Sigmoid colon (tissue), 7 donors: Measurements from ENCODE around the gene GOT1. TPM values are rescaled to one million over a fixed set of nuclear protein-coding genes. Genes with fewer than 3 reads are reported as not detected.

ENCODE experiments used
- DNase-seq: peaks from one replicate; pipeline ENCODE4 v3.0.0-alpha.2; 2019
- H3K27ac ChIP-seq, 4 donors: fragments of 200-600 bp; sonication (generic); one replicate each; pipeline ENCODE4 v1.5.1; 2016 to 2019; ENCODE audit warnings: mild to moderate bottlenecking in 1 of 4
- H3K27me3 ChIP-seq, 3 donors: fragments of 200-600 bp; sonication (generic); one replicate each; pipeline ENCODE4 v1.5.1; 2019; ENCODE audit warnings: mild to moderate bottlenecking in 1 of 3
- H3K36me3 ChIP-seq, 4 donors: fragments of 200-600 bp; sonication (generic); one replicate each; pipeline ENCODE4 v1.5.1; 2016 to 2019
- H3K4me1 ChIP-seq, 4 donors: fragments of 200-600 bp; sonication (generic); one replicate each; pipeline ENCODE4 v1.5.1; 2017 to 2019
- H3K4me3 ChIP-seq, 4 donors: fragments of 200-600 bp; sonication (generic); one replicate each; pipeline ENCODE4 v1.5.1; 2017 to 2019; ENCODE audit warnings: mild to moderate bottlenecking in 2 of 4, moderate library complexity in 1 of 4
- H3K9me3 ChIP-seq, 4 donors: fragments of 200-600 bp in 3 of 4; sonication (generic) in 3 of 4; one replicate each; pipeline versions ENCODE4 v1.5.1 to v1.6.1; 2013 to 2019
- CTCF ChIP-seq, 4 experiments: fragments of 450-650 bp in 3 of 4; fragments of 200-600 bp in 1 of 4; IDR thresholded peaks; one replicate each; pipeline ENCODE4 v1.5.1; 2016 to 2019; ENCODE audit warnings: antibody characterized with exemption in 4 of 4, mild to moderate bottlenecking in 3 of 4, moderate library complexity in 2 of 4
- EP300 ChIP-seq, 4 donors: sonication (generic); formaldehyde crosslinking; IDR thresholded peaks; one replicate each; pipeline ENCODE4 v1.6.1; 2017; ENCODE audit warnings: antibody characterized with exemption in 4 of 4
- POLR2A ChIP-seq, 2 donors: fragments of 450-650 bp; IDR thresholded peaks; one replicate each; pipeline ENCODE4 v1.6.1; 2016; ENCODE audit warnings: antibody characterized with exemption in 2 of 2, mild to moderate bottlenecking in 2 of 2, moderate library complexity in 2 of 2
- POLR2AphosphoS5 ChIP-seq, 4 donors: sonication (generic); formaldehyde crosslinking; IDR thresholded peaks; one replicate each; pipeline ENCODE4 v1.6.1; 2017; ENCODE audit warnings: antibody characterized with exemption in 4 of 4
- WGBS, 2 donors: extraction: QIAGEN DNeasy Blood & Tissue Kit; methylation state at CpG; one replicate each; pipeline ENCODE4 v1.1.7; 2013; 5-methylcytosine and 5-hydroxymethylcytosine counted together
- intact Hi-C: fragments of 100-400 bp; cut with DNase I; formaldehyde crosslinking; loops from one replicate; pipeline ENCODE4 v1.15.1; 2023
- polyA plus RNA-seq, 3 donors: library from polyadenylated mRNA; stranded (reverse); fragments of 200-250 nt; gene quantifications; one replicate each; pipeline ENCODE4 v1.2.3, GENCODE V29; 2013
- total RNA-seq, 4 donors: library from RNA; depleted of rRNA; stranded (reverse); fragments of >200 nt; gene quantifications; one replicate each; pipeline ENCODE4 v1.1.0, GENCODE V29; 2016
- donor health status: healthy with polysubstance abuse.
- donor health status: Bipolar disorder and iron deficiency.
- donor health status: healthy.

Gene GOT1
- total and polyA plus RNA-seq, 7 donors, result 13.4 to 73.5 (median 29.6) TPM

- no peaks in the 10 kb centered on the region for H3K27me3 ChIP-seq
- no peaks in the 10 kb centered on the region for H3K36me3 ChIP-seq
- 62 to 67% methylated on average over 3 of the region's 3 CpGs for WGBS, 2 donors
- intact Hi-C loops, result no loop called here
- TF ChIP-seq POLR2A (IDR thresholded peaks at IDR 0.05) (no peak), CTCF (IDR thresholded peaks at IDR 0.05) (no peak), POLR2AphosphoS5 (IDR thresholded peaks at IDR 0.05) (no peak), EP300 (IDR thresholded peaks at IDR 0.05) (no peak)
- peaks cover 0 to 4% (median 2%) of the 10 kb centered on the region in 4 donors for H3K4me1 ChIP-seq
- H3K27ac ChIP-seq, result no peak overlapping the region
- no peaks in the 10 kb centered on the region for H3K9me3 ChIP-seq
- no peak overlapping the region for H3K4me3 ChIP-seq
- no peak for DNase-seq
Measured at GRCh38 chr10:99374972-99375371, 55.5 kb downstream of the GOT1 start.

GRCh38 chr10:99374526-99374925, 55.9 kb downstream of the GOT1 start:
- no peak for TF ChIP-seq CTCF (IDR thresholded peaks at IDR 0.05)
- no peak for TF ChIP-seq POLR2AphosphoS5 (IDR thresholded peaks at IDR 0.05)
- no peak for TF ChIP-seq EP300 (IDR thresholded peaks at IDR 0.05)
- no peak for TF ChIP-seq POLR2A (IDR thresholded peaks at IDR 0.05)
- Histone ChIP-seq H3K27ac (no peak overlapping the region), H3K27me3 (no peaks in the 10 kb centered on the region), H3K9me3 (no peaks in the 10 kb centered on the region), H3K4me1 (peaks cover 0 to 4% (median 2%) of the 10 kb centered on the region in 4 donors), H3K36me3 (no peaks in the 10 kb centered on the region), H3K4me3 (no peak overlapping the region)
- WGBS, 2 donors, result 32 to 66% methylated on average over 2 of the region's 2 CpGs
- DNase-seq, result no peak
- intact Hi-C loops, result no loop called here

- intact Hi-C loops, result no loop called here
- no peaks in the 10 kb centered on the region for H3K36me3 ChIP-seq
- peaks cover 0 to 4% (median 2%) of the 10 kb centered on the region in 4 donors for H3K4me1 ChIP-seq
- no peak overlapping the region for H3K4me3 ChIP-seq
- 70 to 76% methylated on average over 9 of the region's 9 CpGs for WGBS, 2 donors
- H3K9me3 ChIP-seq, result no peaks in the 10 kb centered on the region
- no peak overlapping the region for H3K27ac ChIP-seq
- TF ChIP-seq POLR2A (IDR thresholded peaks at IDR 0.05) (no peak), CTCF (IDR thresholded peaks at IDR 0.05) (no peak), EP300 (IDR thresholded peaks at IDR 0.05) (no peak), POLR2AphosphoS5 (IDR thresholded peaks at IDR 0.05) (no peak)
- H3K27me3 ChIP-seq, result no peaks in the 10 kb centered on the region
- no peak for DNase-seq
Measured at GRCh38 chr10:99372546-99373271, 57.7 kb downstream of the GOT1 start.

- intact Hi-C loops, result no loop called here
- H3K9me3 ChIP-seq, result no peaks in the 10 kb centered on the region
- 11 to 28% methylated on average over 2 of the region's 2 CpGs for WGBS, 2 donors
- H3K27ac ChIP-seq, result no peak overlapping the region
- no peaks in the 10 kb centered on the region for H3K27me3 ChIP-seq
- TF ChIP-seq EP300 (IDR thresholded peaks at IDR 0.05), result no peak
- TF ChIP-seq CTCF (IDR thresholded peaks at IDR 0.05), result no peak
- TF ChIP-seq POLR2A (IDR thresholded peaks at IDR 0.05), result no peak
- TF ChIP-seq POLR2AphosphoS5 (IDR thresholded peaks at IDR 0.05), result no peak
- H3K36me3 ChIP-seq, result no peaks in the 10 kb centered on the region
- no peak overlapping the region for H3K4me3 ChIP-seq
- DNase-seq, result no peak
- peaks cover 0 to 4% (median 2%) of the 10 kb centered on the region in 4 donors for H3K4me1 ChIP-seq
Measured at GRCh38 chr10:99370993-99371392, 59.4 kb downstream of the GOT1 start.
